IMR-90 (cell line): Measurements from ENCODE around the gene GMFB. TPM values are rescaled to one million over a fixed set of nuclear protein-coding genes. Genes with fewer than 3 reads are reported as not detected.

ENCODE experiments used
- ATAC-seq: fragments of 200-7000 bp; cut with Tn5 transposase; 2 replicates; pipeline ENCODE4 v1.9.1; 2020; ENCODE audit warnings: low read depth, mild to moderate bottlenecking, moderate library complexity
- BruUV-seq: library from RNA; stranded (reverse); fragments of 400-500 nt; replicated peaks from 2 replicates; lab custom pipeline; 2021; lab: Mats Ljungman, UMichigan
- CTCF ChIA-PET: fragments of 300-600 bp; formaldehyde crosslinking; extraction: SDS; loops from one replicate; lab custom pipeline; 2021; ENCODE audit warnings: antibody characterized with exemption; lab: Yijun Ruan, JAX
- POLR2A ChIA-PET: fragments of 300-600 bp; sonication (Branson Sonifier 250); formaldehyde crosslinking; loops from one replicate; lab custom pipeline; 2022; ENCODE audit warnings: antibody characterized with exemption; ENCODE audit not compliant: unreplicated experiment; lab: Charles Lee
- DNase-seq: peaks from one replicate; pipeline ENCODE4 v3.0.0; 2013
- H2AFZ ChIP-seq: replicated peaks from 2 replicates; pipeline ENCODE3; 2013; ENCODE audit warnings: low read length, mild to moderate bottlenecking; ENCODE audit not compliant: poor library complexity
- H2AK5ac ChIP-seq: 2 replicates; pipeline ENCODE4 v1.6.1; 2013; ENCODE audit warnings: low read depth, low read length, inconsistent platforms
- H2AK9ac ChIP-seq: replicated peaks from 2 replicates; pipeline ENCODE3; 2013; ENCODE audit warnings: mild to moderate bottlenecking, low read depth, low read length, moderate library complexity; ENCODE audit not compliant: poor library complexity
- H2BK120ac ChIP-seq: 2 replicates; pipeline ENCODE4 v1.6.1; 2013; ENCODE audit warnings: low read depth, low read length, inconsistent platforms
- H2BK15ac ChIP-seq: 3 replicates; pipeline ENCODE4 v1.6.1; 2013; ENCODE audit warnings: low read depth, low read length, inconsistent platforms
- H2BK20ac ChIP-seq: 2 replicates; pipeline ENCODE4 v1.6.1; 2013; ENCODE audit warnings: low read depth, mild to moderate bottlenecking, inconsistent platforms, low read length, moderate library complexity
- H2BK5ac ChIP-seq: 2 replicates; pipeline ENCODE4 v1.6.1; 2013; ENCODE audit warnings: mild to moderate bottlenecking, low read depth, low read length, inconsistent platforms; ENCODE audit not compliant: poor library complexity, severe bottlenecking
- H3K14ac ChIP-seq: replicated peaks from 2 replicates; pipeline ENCODE4 v1.6.1; 2013; ENCODE audit warnings: low read depth, low read length, inconsistent platforms
- H3K18ac ChIP-seq: 2 replicates; pipeline ENCODE4 v1.6.1; 2013; ENCODE audit warnings: low read depth, low read length, control low read depth
- H3K23ac ChIP-seq: 2 replicates; pipeline ENCODE4 v1.6.1; 2013; ENCODE audit warnings: low read depth, low read length, inconsistent platforms
- H3K27ac ChIP-seq: 2 replicates; pipeline ENCODE4 v1.5.1; 2013; ENCODE audit warnings: mild to moderate bottlenecking, control low read depth, low read length; ENCODE audit not compliant: insufficient read depth
- H3K27me3 ChIP-seq: 2 replicates; pipeline ENCODE4 v1.6.1; 2013; ENCODE audit warnings: low read length; ENCODE audit not compliant: control insufficient read depth, insufficient read depth
- H3K36me3 ChIP-seq: 2 replicates; pipeline ENCODE4 v1.6.1; 2013; ENCODE audit warnings: low read length, mixed read lengths; ENCODE audit not compliant: control insufficient read depth, insufficient read depth
- H3K4ac ChIP-seq: 2 replicates; pipeline ENCODE4 v1.6.1; 2013; ENCODE audit warnings: low read depth, low read length, inconsistent platforms
- H3K4me1 ChIP-seq: 2 replicates; pipeline ENCODE4 v1.6.1; 2013; ENCODE audit warnings: low read length, mixed read lengths; ENCODE audit not compliant: control insufficient read depth, insufficient read depth
- H3K4me2 ChIP-seq: 2 replicates; pipeline ENCODE4 v1.6.1; 2013; ENCODE audit warnings: low read depth, mild to moderate bottlenecking, control low read depth, low read length, moderate library complexity
- H3K4me3 ChIP-seq: 2 replicates; pipeline ENCODE4 v1.5.1; 2013; ENCODE audit warnings: low read depth, mild to moderate bottlenecking, control low read depth, low read length, moderate library complexity; ENCODE audit not compliant: insufficient read depth
- H3K56ac ChIP-seq: 2 replicates; pipeline ENCODE4 v1.6.1; 2013; ENCODE audit warnings: low read length, inconsistent platforms; ENCODE audit not compliant: insufficient read depth; ENCODE audit errors: extremely low read depth
- H3K79me1 ChIP-seq, 2 experiments: 2 replicates each; pipeline ENCODE4 v1.6.1; 2013; ENCODE audit warnings: low read length in 2 of 2, inconsistent platforms in 1 of 2, low read depth in 1 of 2
- H3K9ac ChIP-seq: 2 replicates; pipeline ENCODE4 v1.6.1; 2013; ENCODE audit warnings: low read depth, low read length, control low read depth
- H3K9me1 ChIP-seq: 2 replicates; pipeline ENCODE4 v1.6.1; 2013; ENCODE audit warnings: low read length, inconsistent platforms; ENCODE audit not compliant: insufficient read depth
- H3K9me3 ChIP-seq: 2 replicates; pipeline ENCODE4 v1.6.1; 2013; ENCODE audit warnings: low read length; ENCODE audit not compliant: control insufficient read depth, insufficient read depth
- H4K20me1 ChIP-seq: 2 replicates; pipeline ENCODE4 v1.6.1; 2013; ENCODE audit warnings: low read length, inconsistent platforms; ENCODE audit not compliant: insufficient read depth
- H4K5ac ChIP-seq: 2 replicates; pipeline ENCODE4 v1.6.1; 2013; ENCODE audit warnings: mild to moderate bottlenecking, low read depth, low read length, control low read depth
- H4K8ac ChIP-seq, 2 experiments: 2 replicates each; pipeline ENCODE4 v1.6.1; 2013; ENCODE audit warnings: low read depth in 2 of 2, low read length in 2 of 2, control low read depth in 1 of 2, inconsistent platforms in 1 of 2
- H4K91ac ChIP-seq: 2 replicates; pipeline ENCODE4 v1.6.1; 2013; ENCODE audit warnings: low read depth, low read length, inconsistent platforms; ENCODE audit not compliant: insufficient read depth
- BHLHE40 ChIP-seq: fragments of 150-350 bp; IDR thresholded peaks from 2 replicates; pipeline ENCODE4 v1.6.1; 2016; ENCODE audit warnings: mild to moderate bottlenecking, low read depth, low read length
- CHD1 ChIP-seq: IDR thresholded peaks from 2 replicates; pipeline ENCODE4 v1.6.1; 2012; ENCODE audit warnings: low read depth, low read length, improper control_type of control experiment
- FOS ChIP-seq: fragments of 150-350 bp; IDR thresholded peaks from 2 replicates; pipeline ENCODE4 v1.6.1; 2016; ENCODE audit warnings: low read depth, low read length
- MAZ ChIP-seq: IDR thresholded peaks from 2 replicates; pipeline ENCODE4 v1.6.1; 2012; ENCODE audit warnings: low read depth, mild to moderate bottlenecking, low read length, improper control_type of control experiment, moderate library complexity, borderline replicate concordance
- RCOR1 ChIP-seq: IDR thresholded peaks from 2 replicates; pipeline ENCODE4 v1.6.1; 2012; ENCODE audit warnings: mild to moderate bottlenecking, low read length, improper control_type of control experiment; ENCODE audit not compliant: insufficient replicate concordance
- WGBS, 2 experiments: methylation state at CpG; one replicate each; pipeline versions ENCODE4 v1.1.5 to v1.1.7; 2013; ENCODE audit warnings: missing lambda C conversion rate in 2 of 2; ENCODE audit not compliant: insufficient read length in 1 of 2; ENCODE audit errors: extremely low coverage in 2 of 2; 5-methylcytosine and 5-hydroxymethylcytosine counted together
- dilution Hi-C: fragments of 300-500 bp; cut with HindIII; formaldehyde crosslinking; loops from one replicate; pipeline ENCODE4 v1.14.3; 2018; ENCODE audit warnings: low sequenced_read_pairs; ENCODE audit not compliant: unreplicated experiment
- in situ Hi-C: fragments of 300-500 bp; cut with MboI; formaldehyde crosslinking; loops from 3 replicates; pipeline ENCODE4 v1.14.3; 2019; ENCODE audit warnings: low sequenced_read_pairs, inconsistent platforms, mixed read lengths
- intact Hi-C: fragments of 100-400 bp; cut with micrococcal nuclease; formaldehyde crosslinking; loops from 2 replicates; pipeline ENCODE4 v1.10.0; 2022
- polyA plus RNA-seq, 3 experiments: library from polyadenylated mRNA; depleted of rRNA; stranded (reverse); fragments of >200 nt; gene quantifications; 2 replicates each; pipeline ENCODE4 v1.2.3, GENCODE V29; 2012; ENCODE audit warnings: low replicate concordance in 1 of 3
- total RNA-seq: library from RNA; depleted of rRNA; stranded (reverse); fragments of >200 nt; gene quantifications from 2 replicates; pipeline ENCODE4 v1.2.3, GENCODE V29; 2012

The GMFB gene
- total and polyA plus RNA-seq, 2 of the 4 experiments (the other 2 are of a cell fraction): 22.4 to 59.1 TPM

GRCh38 chr14:54502602-54503001 is 13.8 kb upstream of the GMFB start:
- in situ Hi-C loops (no loop called here), intact Hi-C loops (loop anchor here (2.0 kb wide), 1 partner anchor 270 kb away; no protein-coding TSS in a partner anchor), dilution Hi-C loops (no loop called here)
- WGBS, 2 experiments: no CpG with 5 or more reads among the region's 2 CpGs
- Histone ChIP-seq H4K20me1 (no peaks in the 10 kb centered on the region; the same call in 1 of the 2 replicates), H3K9me3 (no peaks in the 10 kb centered on the region), H4K8ac (no peak overlapping the region), H3K4me1 (peaks cover 1% of the 10 kb centered on the region; the same call in 1 of the 2 replicates), H3K56ac (no peak overlapping the region), H2BK20ac (no peak overlapping the region), H3K4me2 (no peak overlapping the region), H3K18ac (no peak overlapping the region), H3K4me3 (no peak overlapping the region), H3K23ac (no peak overlapping the region), H2BK120ac (no peak overlapping the region), H2AFZ (no peak overlapping the region), H3K27ac (no peak overlapping the region), H3K4ac (no peak overlapping the region), H3K27me3 (peaks cover 3% of the 10 kb centered on the region), H4K5ac (no peak overlapping the region), H2BK5ac (no peak overlapping the region), H2AK5ac (no peak overlapping the region), H2AK9ac (no peak overlapping the region), H3K9ac (no peak overlapping the region), H2BK15ac (no peak overlapping the region; the same call in 2 of the 3 replicates), H3K14ac (no peak overlapping the region), H3K36me3 (no peaks in the 10 kb centered on the region), H3K9me1 (no peaks in the 10 kb centered on the region), H3K79me1 (no peaks in the 10 kb centered on the region), H4K91ac (no peak overlapping the region)
- no TSS peak for BruUV-seq
- CTCF ChIA-PET: interaction anchor here (0.9 kb wide), 1 partner anchor 270 kb away, joined by 3 read pairs; no protein-coding TSS in a partner anchor
- TF ChIP-seq RCOR1: no peak
- no peak for TF ChIP-seq CHD1
- no peak for TF ChIP-seq BHLHE40
- no peak for TF ChIP-seq FOS
- TF ChIP-seq MAZ: no peak
- POLR2A ChIA-PET: no interaction called here
- ATAC-seq (peak; percentile 52; the same call in 1 of the 2 replicates), DNase-seq (peak; percentile 21)
